PFSK-1 (cell line): ENCODE results near the gene PPM1H.

Source experiments
- POLR2AphosphoS5 ChIP-seq: IDR thresholded peaks from 2 replicates; pipeline ENCODE4 v1.6.1; 2012; ENCODE audit warnings: low read depth, mild to moderate bottlenecking, control low read depth, low read length, moderate library complexity
- SIN3A ChIP-seq: IDR thresholded peaks from 2 replicates; pipeline ENCODE4 v1.6.1; 2012; ENCODE audit warnings: mild to moderate bottlenecking, low read length, moderate library complexity, borderline replicate concordance; ENCODE audit not compliant: insufficient read depth

DNA sequence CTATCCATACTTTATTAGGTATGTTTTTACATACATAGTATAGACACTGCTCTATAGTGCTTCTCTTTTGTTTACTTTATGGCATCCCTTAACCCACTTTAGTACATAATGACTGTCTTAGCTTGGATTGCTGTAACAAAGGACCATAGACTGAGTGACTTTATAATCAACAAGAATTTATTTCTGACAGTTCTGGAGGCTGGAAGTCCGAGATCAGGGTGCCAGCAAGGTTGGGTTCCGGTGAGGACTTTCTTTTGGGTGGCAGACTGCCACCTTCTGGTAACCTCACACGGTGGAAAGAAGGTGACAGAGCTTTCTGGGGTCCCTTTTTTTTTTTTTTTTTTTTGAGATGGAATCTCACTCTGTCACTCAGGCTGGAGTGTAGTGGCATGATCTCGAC, 48.6 kb upstream of the PPM1H start:
- TF ChIP-seq SIN3A (no peak), POLR2AphosphoS5 (no peak)
